SU-DHL-6 (cell line): ENCODE data around the gene RAB3C.

ENCODE experiments used
- H2AFZ ChIP-seq: fragments of 200-600 bp; sonication (generic); 2 replicates; pipeline ENCODE4 v1.6.1; 2014; ENCODE audit warnings: low read depth, mild to moderate bottlenecking, moderate library complexity, mixed read lengths, antibody characterized with exemption, low read length; ENCODE audit not compliant: severe bottlenecking
- H3F3A ChIP-seq: fragments of 200-600 bp; shearing (Covaris generic); 2 replicates; pipeline ENCODE4 v1.6.0; 2016; ENCODE audit warnings: antibody characterized with exemption, mild to moderate bottlenecking; ENCODE audit not compliant: insufficient read depth
- H3K27ac ChIP-seq: fragments of 200-600 bp; sonication (generic); 2 replicates; pipeline ENCODE4 v1.5.1; 2016; ENCODE audit warnings: low read depth, mild to moderate bottlenecking, low read length, moderate library complexity, mixed read lengths
- H3K27me3 ChIP-seq: fragments of 200-600 bp; sonication (generic), shearing (Covaris generic); 2 replicates; pipeline ENCODE4 v1.6.0; 2014; ENCODE audit warnings: mild to moderate bottlenecking, low read length
- H3K36me3 ChIP-seq: fragments of 200-600 bp; sonication (generic); 2 replicates; pipeline ENCODE4 v1.6.1; 2014; ENCODE audit warnings: mild to moderate bottlenecking, low read length, mixed read lengths
- H3K4me2 ChIP-seq: fragments of 300-600, 200-600 bp; shearing (Covaris generic), sonication (generic); 2 replicates; pipeline ENCODE4 v1.6.0; 2014; ENCODE audit warnings: low read length, low read depth, mild to moderate bottlenecking; ENCODE audit not compliant: poor library complexity, severe bottlenecking
- H3K4me3 ChIP-seq: fragments of 200-600 bp; sonication (generic); 2 replicates; pipeline ENCODE4 v1.5.1; 2014; ENCODE audit warnings: antibody characterized with exemption, low read length, mild to moderate bottlenecking, mixed read lengths; ENCODE audit not compliant: insufficient read depth, poor library complexity, severe bottlenecking
- H3K79me2 ChIP-seq: fragments of 200-600 bp; sonication (generic); 2 replicates; pipeline ENCODE4 v1.6.1; 2014; ENCODE audit warnings: mild to moderate bottlenecking, low read length, moderate library complexity; ENCODE audit not compliant: insufficient read depth
- H3K9ac ChIP-seq: fragments of 200-600 bp; sonication (generic); 2 replicates; pipeline ENCODE4 v1.7.0; 2014; ENCODE audit warnings: mild to moderate bottlenecking, low read length
- H3K9me2 ChIP-seq: fragments of 200-600 bp; sonication (generic); replicated peaks from 2 replicates; pipeline ENCODE4 v1.6.1; 2014; ENCODE audit warnings: low read length; ENCODE audit not compliant: insufficient read depth
- H3K9me3 ChIP-seq: fragments of 200-600 bp; sonication (generic); 2 replicates; pipeline ENCODE4 v1.6.1; 2014; ENCODE audit warnings: low read length, mixed read lengths; ENCODE audit not compliant: insufficient read depth
- H4K20me1 ChIP-seq: fragments of 200-600 bp; sonication (generic); 2 replicates; pipeline ENCODE4 v1.6.1; 2014; ENCODE audit warnings: low read depth, mild to moderate bottlenecking, antibody characterized with exemption, low read length, moderate library complexity, mixed read lengths
- CTCF ChIP-seq: fragments of 200-600 bp; sonication (generic); IDR thresholded peaks from one replicate; pipeline ENCODE4 v1.5.1; 2017; ENCODE audit warnings: antibody characterized with exemption, mild to moderate bottlenecking, low read length, moderate library complexity; ENCODE audit not compliant: insufficient read depth, poor library complexity, severe bottlenecking
- EZH2phosphoT487 ChIP-seq: fragments of 200-600 bp; sonication (generic), shearing (Covaris generic); conservative IDR thresholded peaks from 2 replicates; pipeline ENCODE4 v1.6.1; 2018; ENCODE audit warnings: mild to moderate bottlenecking, antibody characterized with exemption, low read length, moderate library complexity, mixed read lengths

Gene RAB3C

DNA sequence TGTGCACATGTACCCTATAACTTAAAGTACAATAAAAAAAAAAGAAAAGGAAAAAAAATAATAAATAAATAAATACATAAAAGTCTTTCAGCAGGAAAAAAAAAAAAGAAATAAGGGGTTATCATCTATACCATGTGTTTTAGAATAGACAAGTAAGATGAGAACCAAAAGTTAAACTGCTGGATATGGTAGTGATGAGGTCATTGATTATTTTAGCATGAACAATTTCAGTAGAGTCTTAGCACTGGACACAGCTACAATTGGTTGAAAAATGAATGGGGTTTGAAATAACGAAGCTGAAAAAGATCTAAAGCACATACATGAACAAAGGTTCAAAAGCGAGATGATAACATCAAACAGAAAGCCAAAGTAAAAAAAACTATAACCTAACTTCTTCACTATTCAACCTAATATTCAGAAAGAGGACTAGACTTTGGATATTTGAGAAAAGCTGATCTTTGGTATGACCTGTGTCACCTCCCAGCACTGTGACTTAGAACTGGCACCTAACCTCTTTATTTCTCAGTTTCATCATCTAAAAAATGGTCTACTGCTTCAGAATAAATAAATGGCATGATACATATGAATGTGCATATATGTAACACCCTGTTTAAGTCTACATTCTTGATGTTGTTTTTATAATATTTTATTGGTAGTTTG is 133.3 kb downstream of the RAB3C start:
- Histone ChIP-seq H3K4me3 (no peak overlapping the region), H3K79me2 (no peaks in the 10 kb centered on the region), H3K27me3 (no peaks in the 10 kb centered on the region), H2AFZ (no peak overlapping the region), H3K9me3 (no peaks in the 10 kb centered on the region), H3F3A (no peaks in the 10 kb centered on the region), H3K9ac (no peak overlapping the region), H4K20me1 (no peaks in the 10 kb centered on the region), H3K36me3 (no peaks in the 10 kb centered on the region), H3K27ac (no peak overlapping the region), H3K9me2 (no peaks in the 10 kb centered on the region), H3K4me2 (no peak overlapping the region)
- TF ChIP-seq CTCF (no peak), EZH2phosphoT487 (no peak)

- Histone ChIP-seq H3K27ac (no peak overlapping the region), H2AFZ (no peak overlapping the region)
Observed at GRCh38 chr5:58716713-58717112, 133.8 kb downstream of the RAB3C start.

DNA sequence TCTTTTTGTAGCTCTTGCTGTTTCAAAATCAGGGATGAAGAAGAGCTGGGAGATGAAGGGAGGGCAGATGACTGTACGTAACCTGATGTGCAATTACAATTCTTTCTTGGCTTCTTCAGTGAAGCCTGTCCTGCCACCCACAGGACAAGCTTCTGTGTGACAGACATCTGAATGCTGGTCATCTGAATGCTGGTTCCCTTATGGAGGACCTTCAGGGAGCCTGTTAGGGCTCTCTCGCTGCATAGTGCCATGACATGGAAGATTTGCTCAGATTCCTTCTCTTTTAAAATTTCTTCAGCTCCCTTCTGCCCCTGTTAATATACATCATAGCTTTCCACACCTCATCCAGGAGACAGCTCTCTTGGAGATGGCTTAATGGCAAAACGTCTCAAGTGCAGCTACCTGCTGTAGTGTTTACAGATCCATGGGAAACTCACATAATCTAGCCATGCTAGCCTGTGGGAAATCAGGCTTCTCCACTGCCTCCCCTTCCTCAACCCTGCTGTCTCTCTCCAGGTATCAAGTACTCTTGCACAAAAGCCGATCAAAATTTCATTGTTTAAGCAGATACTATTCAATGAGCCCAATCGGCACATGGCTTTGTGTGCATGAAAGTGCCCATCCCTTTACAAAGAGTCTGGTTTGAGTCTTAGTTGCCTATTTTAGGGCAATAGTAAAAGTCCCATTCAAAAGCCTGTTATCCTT is 134.6 kb downstream of the RAB3C start:
- TF ChIP-seq CTCF (no peak), EZH2phosphoT487 (no peak)
- no peaks in the 10 kb centered on the region for H3K36me3 ChIP-seq
- no peaks in the 10 kb centered on the region for H3K9me2 ChIP-seq
- H3K9ac ChIP-seq, result no peak overlapping the region
- no peak overlapping the region for H3K4me2 ChIP-seq
- no peak overlapping the region for H3K4me3 ChIP-seq
- H3K79me2 ChIP-seq, result no peaks in the 10 kb centered on the region
- H3F3A ChIP-seq, result no peaks in the 10 kb centered on the region
- H3K27ac ChIP-seq, result no peak overlapping the region
- no peaks in the 10 kb centered on the region for H3K9me3 ChIP-seq
- no peaks in the 10 kb centered on the region for H3K27me3 ChIP-seq
- no peak overlapping the region for H2AFZ ChIP-seq
- no peaks in the 10 kb centered on the region for H4K20me1 ChIP-seq

More at GRCh38 chr5:58716713-58717112, 133.8 kb downstream of the RAB3C start:
- Histone ChIP-seq H3K36me3 (no peaks in the 10 kb centered on the region), H3K4me2 (no peak overlapping the region), H3K9me3 (no peaks in the 10 kb centered on the region), H3K4me3 (no peak overlapping the region), H3K9ac (no peak overlapping the region), H3K79me2 (no peaks in the 10 kb centered on the region), H4K20me1 (no peaks in the 10 kb centered on the region), H3K27me3 (no peaks in the 10 kb centered on the region), H3K9me2 (no peaks in the 10 kb centered on the region), H3F3A (no peaks in the 10 kb centered on the region)
- TF ChIP-seq EZH2phosphoT487, result no peak
- TF ChIP-seq CTCF, result no peak
